SKM-1 (cell line): ENCODE measurements around the gene CNPY4.

ENCODE experiments used
- DNase-seq: peaks from one replicate; lab custom pipeline; 2025; ENCODE audit not compliant: unreplicated experiment; lab: John Stamatoyannopoulos, UW

The CNPY4 gene

DNA sequence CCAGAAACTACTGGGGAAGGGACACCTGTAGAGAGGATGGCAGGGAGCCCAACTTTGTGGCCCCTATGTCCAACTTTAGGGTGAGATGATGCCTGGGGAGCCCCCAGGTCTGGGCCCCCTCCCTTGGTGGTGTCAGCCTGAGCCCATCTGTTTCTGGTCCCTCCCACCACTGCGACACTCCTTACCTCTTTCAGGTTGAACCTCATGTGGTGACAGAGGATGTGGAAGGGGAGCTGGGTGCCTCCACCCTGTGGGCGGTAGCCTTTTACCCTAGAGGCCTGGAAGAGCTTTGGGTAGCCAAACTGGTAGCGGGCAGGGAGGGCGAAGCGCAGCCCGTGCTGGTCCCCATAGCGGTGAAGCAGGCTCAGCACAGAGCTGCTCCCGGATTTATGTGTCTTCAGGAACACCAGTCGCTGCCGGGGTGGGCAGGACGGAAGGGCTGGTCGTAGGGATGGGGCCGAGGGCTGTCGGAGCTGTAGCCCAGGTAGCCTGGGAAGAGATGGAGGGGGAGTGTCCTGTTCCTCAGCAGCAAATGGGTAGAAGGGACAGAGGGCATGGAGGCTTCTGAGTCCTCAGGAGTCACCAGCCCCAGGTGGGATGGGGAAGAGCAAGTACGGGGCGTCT is 47.0 kb downstream of the CNPY4 start:
- no peak for DNase-seq

DNA sequence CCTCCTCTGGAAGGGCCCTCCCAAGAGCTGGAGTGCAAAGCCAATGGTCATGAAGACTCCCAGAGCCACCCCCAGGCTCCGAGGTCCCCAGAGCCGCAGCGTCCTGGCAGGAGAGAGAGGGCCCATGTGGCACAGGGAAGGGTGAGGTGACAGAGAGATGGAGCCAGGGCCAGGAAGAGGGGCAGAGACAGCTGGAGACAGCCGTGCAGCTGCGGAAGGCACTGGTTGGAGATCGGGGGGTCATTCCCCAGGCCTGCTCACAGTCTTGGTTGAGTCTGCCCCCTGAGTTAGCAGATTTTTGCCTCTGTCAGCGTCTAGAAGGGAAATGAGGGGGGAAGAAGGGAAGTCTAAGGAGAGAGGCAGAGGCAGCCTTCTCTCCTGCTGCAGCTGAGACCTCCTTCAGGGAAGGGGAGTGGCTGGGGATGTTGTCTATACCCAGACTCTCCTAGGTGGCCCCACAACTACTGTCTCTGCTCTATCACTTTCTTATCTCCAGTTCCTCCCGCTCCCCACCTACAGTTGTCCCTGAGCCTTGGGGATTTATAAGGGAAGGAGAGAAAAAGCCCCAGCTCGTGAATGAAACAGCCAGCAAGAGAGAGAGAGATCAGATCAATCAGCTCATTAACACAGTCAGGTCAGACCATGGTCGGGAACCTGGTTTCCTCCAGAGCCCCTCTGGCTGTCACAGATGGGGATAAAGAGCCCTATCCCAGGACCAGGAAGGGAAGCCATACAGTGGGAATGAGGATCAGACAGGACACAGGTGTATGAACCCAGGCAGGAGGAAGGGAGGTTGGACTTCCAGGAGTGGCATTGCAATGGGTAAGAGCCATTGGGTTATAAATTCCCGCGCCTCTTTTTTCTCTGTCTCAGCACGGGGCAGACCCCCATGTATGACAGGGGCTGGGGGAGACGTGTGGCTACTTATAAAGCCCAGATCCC is 47.8 kb downstream of the CNPY4 start:
- no peak for DNase-seq

DNA sequence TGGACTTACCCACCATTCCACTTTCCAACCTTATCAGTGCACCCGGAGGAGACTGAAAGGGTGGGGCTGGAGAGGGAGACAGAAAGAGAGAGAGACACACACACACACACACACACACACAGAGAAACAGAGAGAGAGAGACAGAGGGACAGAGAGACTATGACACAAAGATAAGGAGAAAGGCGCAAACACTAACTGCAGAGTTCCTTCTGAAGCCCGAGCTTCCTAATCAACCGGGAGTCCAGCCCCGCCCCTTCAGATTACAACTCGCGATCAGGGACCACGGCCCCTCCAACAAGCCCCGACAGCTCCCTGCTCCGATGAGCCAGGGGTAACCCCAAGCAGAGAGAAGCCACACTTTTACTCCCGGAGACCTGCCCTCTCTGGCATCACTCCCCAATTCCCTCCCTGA is 48.5 kb downstream of the CNPY4 start:
- no peak for DNase-seq

DNA sequence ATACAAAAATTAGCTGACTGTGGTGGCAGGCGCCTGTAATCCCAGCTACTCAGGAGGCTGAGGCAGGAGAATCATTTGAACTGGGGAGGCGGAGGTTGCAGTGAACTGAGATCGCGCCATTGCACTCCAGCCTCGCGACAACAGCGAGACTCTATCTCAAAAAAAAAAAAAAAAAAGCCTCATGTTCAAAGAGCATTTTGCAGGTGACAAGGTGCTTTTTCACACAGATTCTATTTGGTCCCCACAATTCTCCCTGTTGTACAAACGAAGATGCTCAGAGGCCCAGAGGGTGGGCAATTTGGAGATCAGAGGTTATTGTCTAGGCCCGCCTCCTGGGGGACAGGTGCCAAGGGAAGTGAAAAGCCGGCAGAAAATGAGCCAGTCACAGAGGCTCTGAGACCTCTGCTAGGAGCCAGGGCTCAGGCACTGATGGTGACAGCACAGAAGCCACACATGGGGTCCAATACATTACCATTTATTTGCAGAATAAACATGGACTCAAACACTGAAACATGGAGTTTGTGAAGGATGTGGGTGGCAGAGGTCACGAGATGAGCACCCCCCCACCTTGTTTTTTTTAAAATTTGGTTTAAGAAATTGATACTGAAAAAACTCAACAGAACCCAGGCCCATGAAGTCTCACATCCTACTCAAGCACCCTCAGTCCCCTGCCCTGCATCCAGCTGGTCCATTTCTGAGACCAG is 49.9 kb downstream of the CNPY4 start:
- no peak for DNase-seq

DNA sequence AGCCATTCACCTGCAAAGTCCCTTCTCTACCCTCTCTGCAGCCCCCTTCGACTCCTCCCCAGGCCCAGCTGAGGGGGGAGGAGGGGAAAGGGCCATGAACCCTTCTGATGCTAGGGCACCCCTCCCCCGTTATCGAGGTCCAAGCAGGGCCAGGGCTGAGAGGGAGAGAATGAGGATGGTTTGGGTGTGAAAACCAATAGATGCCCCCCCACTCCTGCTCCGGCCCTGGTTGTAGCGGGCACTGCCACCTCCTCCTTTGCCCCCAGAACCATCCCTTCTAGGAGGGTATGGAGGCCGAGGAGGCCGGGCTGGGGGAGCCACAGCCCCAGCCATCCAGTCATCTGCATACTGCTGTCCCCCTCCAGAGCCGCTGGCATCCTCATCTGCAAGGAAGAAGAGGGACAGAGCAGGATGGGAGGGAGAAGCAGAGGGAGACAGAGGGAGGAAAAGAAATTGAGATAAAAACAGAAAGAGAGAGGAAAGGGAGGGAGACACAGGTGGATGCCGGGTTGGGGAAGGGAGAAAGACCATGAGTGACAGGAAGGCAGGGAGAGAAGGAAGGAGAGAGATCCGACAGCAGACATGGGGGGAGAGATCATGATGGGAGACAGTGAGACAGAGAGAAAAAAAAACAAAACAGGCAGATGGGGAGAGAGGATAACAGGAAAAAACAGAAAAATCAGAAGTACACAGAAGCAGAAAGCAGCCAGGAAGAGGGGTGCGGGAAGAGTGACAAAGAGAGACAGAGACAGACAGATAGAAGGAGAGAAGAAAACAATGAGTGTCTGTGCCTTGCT is 50.9 kb downstream of the CNPY4 start:
- no peak for DNase-seq

DNA sequence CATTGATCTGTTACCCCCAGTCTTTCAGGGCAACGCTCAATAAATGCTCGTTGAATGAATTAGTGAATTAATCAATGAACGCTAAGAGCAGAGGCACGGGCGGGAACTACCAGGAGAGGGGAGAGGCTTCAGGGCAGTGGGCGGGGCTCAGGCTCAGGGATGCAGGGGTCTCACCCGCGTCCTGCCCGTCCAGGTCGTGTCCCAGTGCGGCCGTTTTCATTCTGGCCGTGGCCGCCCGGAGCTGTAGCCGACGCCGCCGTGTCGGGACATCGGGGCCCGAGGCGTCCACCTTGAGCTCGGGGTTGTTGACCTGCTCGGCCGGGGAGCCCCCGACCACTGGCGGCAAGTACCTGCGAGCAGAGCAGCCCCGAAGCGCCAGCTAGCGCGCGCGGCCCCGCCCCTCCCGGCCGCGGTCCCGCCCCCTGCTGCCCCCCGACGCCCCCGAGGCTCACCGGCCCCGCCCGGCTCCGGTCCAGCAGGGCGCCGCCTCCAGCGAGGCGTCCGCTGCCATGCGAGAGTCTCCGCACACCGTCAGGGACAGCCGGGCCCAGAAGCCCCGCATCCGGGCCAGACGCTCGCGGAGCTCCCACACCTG is 51.8 kb downstream of the CNPY4 start:
- DNase-seq = no peak

DNA sequence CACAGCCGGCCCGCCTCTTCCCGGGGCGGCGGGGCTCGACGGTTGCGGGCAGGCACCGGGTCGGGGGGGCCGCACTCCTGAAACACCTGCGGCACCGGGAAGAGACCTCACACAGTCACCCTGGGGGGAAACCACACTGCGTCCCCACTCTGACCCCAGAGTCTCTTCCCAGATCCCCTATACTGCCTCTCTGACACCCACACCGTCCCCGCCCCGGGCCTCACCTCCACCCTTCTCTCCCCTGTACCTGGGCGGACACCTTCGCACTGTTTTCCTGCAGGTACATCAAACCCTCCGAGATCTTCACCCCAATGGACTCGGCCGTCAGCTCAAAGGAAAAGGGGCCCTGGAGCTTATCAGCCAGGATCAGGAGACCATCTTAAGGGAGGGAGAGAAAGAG is 52.4 kb downstream of the CNPY4 start:
- no peak for DNase-seq

DNA sequence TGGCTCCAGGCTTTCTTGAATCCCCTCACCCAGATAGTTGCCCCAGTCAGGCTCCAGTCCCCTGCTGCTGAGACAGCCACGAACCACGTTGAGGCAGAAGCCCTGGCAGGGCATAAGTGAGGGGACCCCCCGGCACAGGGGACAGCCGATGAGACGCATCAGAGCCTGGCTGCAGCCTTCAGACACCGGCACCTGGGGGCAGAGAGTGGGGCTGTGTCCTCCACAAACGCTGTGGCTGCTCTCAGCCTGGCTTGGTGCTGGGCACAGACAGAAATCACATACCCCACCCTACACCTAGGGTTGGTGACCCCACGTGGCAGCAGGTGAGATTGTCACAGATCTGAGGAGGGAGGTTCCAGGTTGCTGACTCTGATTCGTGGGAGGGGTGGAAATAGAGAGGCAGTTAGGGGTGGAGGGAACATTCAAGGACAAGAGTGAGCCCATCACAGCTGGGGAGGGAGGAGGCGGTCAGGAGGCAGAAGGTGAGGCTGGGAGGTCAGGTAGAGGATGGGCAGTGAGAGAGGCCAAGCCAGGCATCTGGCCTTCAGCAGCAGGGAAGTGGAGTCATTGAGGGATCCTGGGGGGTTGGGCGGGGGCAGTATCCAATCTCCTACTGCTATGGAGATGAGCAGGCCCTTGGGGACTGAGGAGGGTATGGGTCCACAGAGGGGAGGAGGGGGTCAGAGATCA is 54.5 kb downstream of the CNPY4 start:
- DNase-seq = no peak

DNA sequence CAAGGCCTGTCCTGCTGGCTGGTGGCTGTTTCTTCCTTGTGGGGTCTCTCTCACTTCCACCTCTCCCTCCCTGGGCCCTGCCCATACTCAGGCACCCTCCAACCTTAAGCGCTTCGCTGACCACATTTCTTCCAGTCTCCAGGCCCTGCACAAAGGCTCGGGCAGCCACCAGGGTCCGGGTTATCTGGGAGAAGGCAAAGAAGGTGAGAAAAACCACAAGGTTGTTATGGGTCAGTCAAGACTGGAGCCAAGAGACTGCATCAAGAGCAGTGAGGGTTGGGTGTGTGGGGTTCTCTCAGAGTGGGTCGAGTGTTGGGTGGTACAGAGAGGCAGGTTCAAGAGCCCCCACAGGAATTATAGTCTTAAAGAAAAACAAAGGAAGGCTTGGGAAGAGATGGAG is 55.1 kb downstream of the CNPY4 start:
- DNase-seq = no peak
